RWPE2 (cell line): ENCODE measurements around the gene RGS7BP.

ENCODE experiments used
- ATAC-seq: fragments of 200-7000 bp; cut with Tn5 transposase; 3 replicates; pipeline ENCODE4 v1.9.1; 2021; ENCODE audit warnings: low read depth
- DNase-seq: peaks from one replicate; pipeline ENCODE4 v3.0.0-alpha.2; 2020; ENCODE audit warnings: low spot score
- H3K27ac ChIP-seq: fragments of 450-650 bp; 2 replicates; pipeline ENCODE4 v1.5.1; 2017; ENCODE audit warnings: mild to moderate bottlenecking; ENCODE audit not compliant: poor library complexity, severe bottlenecking
- H3K27me3 ChIP-seq: fragments of 250-450 bp; sonication (Bioruptor Pico); 2 replicates; pipeline ENCODE4 v1.5.1; 2021; ENCODE audit warnings: mild to moderate bottlenecking, moderate library complexity; ENCODE audit not compliant: insufficient read depth, poor library complexity, severe bottlenecking
- H3K36me3 ChIP-seq: fragments of 250-450 bp; sonication (Bioruptor Pico); 2 replicates; pipeline ENCODE4 v1.5.1; 2020; ENCODE audit warnings: low read depth, mild to moderate bottlenecking, moderate library complexity
- H3K4me1 ChIP-seq: fragments of 250-450 bp; sonication (Bioruptor Pico); 2 replicates; pipeline ENCODE4 v1.5.1; 2021; ENCODE audit warnings: mild to moderate bottlenecking, moderate library complexity; ENCODE audit not compliant: insufficient read depth, poor library complexity, severe bottlenecking
- H3K4me3 ChIP-seq: fragments of 250-450 bp; sonication (Bioruptor Pico); 2 replicates; pipeline ENCODE4 v1.5.1; 2021; ENCODE audit warnings: mild to moderate bottlenecking, moderate library complexity; ENCODE audit not compliant: severe bottlenecking
- H3K9me3 ChIP-seq: fragments of 250-450 bp; sonication (Bioruptor Pico); 2 replicates; pipeline ENCODE4 v1.5.1; 2021; ENCODE audit warnings: mild to moderate bottlenecking, moderate library complexity; ENCODE audit not compliant: severe bottlenecking
- CTCF ChIP-seq: fragments of 450-650 bp; IDR thresholded peaks from one replicate; pipeline ENCODE4 v1.5.1; 2017; ENCODE audit warnings: mild to moderate bottlenecking, moderate library complexity; ENCODE audit not compliant: poor library complexity, severe bottlenecking

The RGS7BP gene

GRCh38 chr5:64518793-64519192 is 13.0 kb downstream of the RGS7BP start:
- no peaks in the 10 kb centered on the region for H3K36me3 ChIP-seq
- DNase-seq (no peak), ATAC-seq (no peak)
- H3K27me3 ChIP-seq: peaks cover 2% of the 10 kb centered on the region
- TF ChIP-seq CTCF: no peak
- H3K4me3 ChIP-seq: no peak overlapping the region
- no peak overlapping the region for H3K27ac ChIP-seq
- H3K4me1 ChIP-seq: no peaks in the 10 kb centered on the region
- no peaks in the 10 kb centered on the region for H3K9me3 ChIP-seq

GRCh38 chr5:64519263-64519662 is 13.4 kb downstream of the RGS7BP start:
- Histone ChIP-seq H3K4me1 (no peaks in the 10 kb centered on the region), H3K27ac (no peak overlapping the region), H3K4me3 (no peak overlapping the region), H3K36me3 (no peaks in the 10 kb centered on the region), H3K9me3 (no peaks in the 10 kb centered on the region), H3K27me3 (peaks cover 2% of the 10 kb centered on the region)
- ATAC-seq (no peak), DNase-seq (no peak)
- TF ChIP-seq CTCF: no peak

- Histone ChIP-seq H3K4me3 (no peak overlapping the region), H3K4me1 (no peaks in the 10 kb centered on the region)
- DNase-seq: no peak
Observed at GRCh38 chr5:64526734-64527439, 21.1 kb downstream of the RGS7BP start.

GRCh38 chr5:64530076-64530475 is 24.3 kb downstream of the RGS7BP start:
- Histone ChIP-seq H3K4me3 (no peak overlapping the region), H3K4me1 (no peaks in the 10 kb centered on the region), H3K36me3 (no peaks in the 10 kb centered on the region), H3K27me3 (no peaks in the 10 kb centered on the region), H3K9me3 (no peaks in the 10 kb centered on the region), H3K27ac (no peak overlapping the region)
- no peak for TF ChIP-seq CTCF
- DNase-seq: no peak
- ATAC-seq: no peak

More at GRCh38 chr5:64526734-64527439, 21.1 kb downstream of the RGS7BP start:
- no peaks in the 10 kb centered on the region for H3K36me3 ChIP-seq
- H3K9me3 ChIP-seq: no peaks in the 10 kb centered on the region
- ATAC-seq: no peak; the same call in 2 of the 3 replicates
- no peak for TF ChIP-seq CTCF
- H3K27me3 ChIP-seq: no peaks in the 10 kb centered on the region
- no peak overlapping the region for H3K27ac ChIP-seq

GRCh38 chr5:64532212-64532611 is 26.4 kb downstream of the RGS7BP start:
- ATAC-seq: no peak
- no peak for TF ChIP-seq CTCF
- no peaks in the 10 kb centered on the region for H3K36me3 ChIP-seq
- no peak overlapping the region for H3K4me3 ChIP-seq
- no peaks in the 10 kb centered on the region for H3K9me3 ChIP-seq
- H3K4me1 ChIP-seq: no peaks in the 10 kb centered on the region
- no peak overlapping the region for H3K27ac ChIP-seq
- no peak for DNase-seq
- no peaks in the 10 kb centered on the region for H3K27me3 ChIP-seq
